ENCODE results near the gene TEDDM1. TPM values are rescaled to one million over a fixed set of nuclear protein-coding genes. Genes with fewer than 3 reads are reported as not detected.
A peak's percentile ranks its signal among the peaks of the same experiment; 100 is the strongest.
"Not testable (repeated sequence)": the region's sequence is repeated elsewhere in the genome, so short reads cannot be mapped to it uniquely, and the experiment has no call there.

The TEDDM1 gene, protein sequence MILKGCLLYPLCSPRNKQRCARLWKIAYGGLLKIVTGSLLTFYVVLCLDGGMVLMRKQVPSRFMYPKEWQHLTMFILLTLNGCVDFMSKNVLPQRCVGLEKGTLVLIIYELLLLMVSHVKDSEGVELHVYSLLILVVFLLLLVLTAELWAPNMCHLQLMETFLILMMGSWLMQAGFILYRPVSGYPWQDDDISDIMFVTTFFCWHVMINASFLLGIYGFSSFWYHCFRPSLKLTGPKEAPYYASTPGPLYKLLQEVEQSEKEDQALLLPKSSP
- not detected for total RNA-seq
- long read RNA-seq, donor 1 = 0 reads
- long read RNA-seq, donor 2 = 0 reads

DNA sequence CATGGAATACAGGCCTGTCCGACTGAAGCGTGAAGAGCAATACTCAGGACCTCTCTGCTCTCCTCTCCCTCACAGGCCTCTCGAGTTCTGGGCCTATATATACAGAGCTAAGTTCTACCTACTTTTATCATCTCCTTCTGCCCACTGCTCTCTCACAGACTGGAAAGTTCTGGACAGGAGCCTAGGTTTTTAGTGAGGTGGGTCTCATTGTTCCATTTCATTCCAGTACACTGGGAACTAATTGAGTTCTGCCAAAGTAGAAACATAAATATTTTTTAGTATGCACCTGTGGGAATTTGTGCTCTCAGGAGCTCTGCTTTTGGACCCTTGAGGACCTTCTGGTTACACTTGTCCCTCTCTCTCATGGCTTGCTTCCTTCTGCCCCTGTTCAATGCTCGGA, at the start of gene TEDDM1:
TSS of gene TEDDM1 (minus strand) at position 101 of the 400 bp plus-strand sequence. CDS start 182 bp downstream, outside the sequence.
- TF ChIP-seq, protein P1, sequence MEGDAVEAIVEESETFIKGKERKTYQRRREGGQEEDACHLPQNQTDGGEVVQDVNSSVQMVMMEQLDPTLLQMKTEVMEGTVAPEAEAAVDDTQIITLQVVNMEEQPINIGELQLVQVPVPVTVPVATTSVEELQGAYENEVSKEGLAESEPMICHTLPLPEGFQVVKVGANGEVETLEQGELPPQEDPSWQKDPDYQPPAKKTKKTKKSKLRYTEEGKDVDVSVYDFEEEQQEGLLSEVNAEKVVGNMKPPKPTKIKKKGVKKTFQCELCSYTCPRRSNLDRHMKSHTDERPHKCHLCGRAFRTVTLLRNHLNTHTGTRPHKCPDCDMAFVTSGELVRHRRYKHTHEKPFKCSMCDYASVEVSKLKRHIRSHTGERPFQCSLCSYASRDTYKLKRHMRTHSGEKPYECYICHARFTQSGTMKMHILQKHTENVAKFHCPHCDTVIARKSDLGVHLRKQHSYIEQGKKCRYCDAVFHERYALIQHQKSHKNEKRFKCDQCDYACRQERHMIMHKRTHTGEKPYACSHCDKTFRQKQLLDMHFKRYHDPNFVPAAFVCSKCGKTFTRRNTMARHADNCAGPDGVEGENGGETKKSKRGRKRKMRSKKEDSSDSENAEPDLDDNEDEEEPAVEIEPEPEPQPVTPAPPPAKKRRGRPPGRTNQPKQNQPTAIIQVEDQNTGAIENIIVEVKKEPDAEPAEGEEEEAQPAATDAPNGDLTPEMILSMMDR (IDR thresholded peaks at IDR 0.05) = no peak
- Histone ChIP-seq H3K9me3 (peaks cover 4% of the 10 kb centered on the region), H3K4me1 (ENCODE audit: low read depth) (peaks cover 2% of the 10 kb centered on the region), H3K36me3 (ENCODE audit: low read depth) (no peaks in the 10 kb centered on the region), H3K4me3 (no peak within 1 kb of the TSS)
- intact Hi-C loops (cut with DNase I, micrococcal nuclease) = no loop called here
- ATAC-seq (no peak), DNase-seq (no peak)

DNA sequence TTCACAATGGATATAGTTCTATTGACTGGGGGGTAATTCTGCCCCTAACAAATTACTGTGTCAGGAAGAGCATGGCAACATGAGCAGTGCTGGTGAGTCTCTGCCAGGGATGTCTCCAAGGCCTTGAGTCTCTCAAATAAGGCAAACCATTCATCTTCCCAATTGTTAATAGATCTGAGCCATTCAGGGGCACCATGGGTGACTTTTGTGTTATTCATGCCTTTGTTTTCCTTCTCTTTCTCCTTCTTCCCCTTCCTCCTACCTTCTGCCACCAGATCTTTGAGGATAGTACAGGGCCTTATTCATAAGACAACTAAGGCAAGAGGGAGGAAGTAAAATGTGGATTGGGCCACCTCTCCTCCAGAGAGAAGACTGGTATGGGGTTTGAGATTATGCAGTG, 49.6 kb upstream of the TEDDM1 start, which contains the start of gene RGSL1:
TSS of gene RGSL1 (plus strand) at position 60 of the 400 bp plus-strand sequence. CDS start at position 80, 20 bp downstream.
- ATAC-seq = no peak
- DNase-seq = no peak
- Histone ChIP-seq H3K36me3 (ENCODE audit: low read depth) (no peaks in the 10 kb centered on the region), H3K4me3 (no peak within 1 kb of the TSS), H3K9me3 (no peaks in the 10 kb centered on the region), H3K4me1 (ENCODE audit: low read depth) (no peaks in the 10 kb centered on the region)
- intact Hi-C loops (cut with DNase I, micrococcal nuclease) = no loop called here
- TF ChIP-seq, protein P1 (IDR thresholded peaks at IDR 0.05) = no peak

DNA sequence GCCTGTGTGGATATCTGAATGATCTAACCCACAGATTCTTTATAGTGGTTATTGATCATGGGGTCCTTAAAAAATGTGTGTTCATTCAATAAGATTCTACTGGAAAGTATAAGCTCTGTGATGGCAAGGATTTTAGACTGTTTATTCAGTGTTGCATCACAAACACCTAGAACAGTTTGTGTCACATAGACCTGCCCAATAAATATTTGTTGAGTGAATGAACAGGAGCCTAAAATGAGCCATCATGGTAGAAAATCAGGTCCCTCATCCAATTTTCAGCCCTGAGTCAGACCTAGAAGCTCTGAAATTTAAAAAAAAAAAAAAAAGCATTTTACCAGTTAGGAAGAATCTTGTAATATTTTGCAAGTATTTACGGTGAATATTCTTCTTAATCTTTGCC, 47.2 kb upstream of the TEDDM1 start:
- no peaks in the 10 kb centered on the region for H3K4me1 ChIP-seq (ENCODE audit: low read depth)
- H3K4me3 ChIP-seq = no peak overlapping the region
- no peaks in the 10 kb centered on the region for H3K9me3 ChIP-seq
- intact Hi-C loops (cut with DNase I, micrococcal nuclease) = loop anchor here in 1 of 2 donors (5.0 kb wide), 1 partner anchor 150 kb away; no protein-coding TSS in a partner anchor
- no peaks in the 10 kb centered on the region for H3K36me3 ChIP-seq (ENCODE audit: low read depth)
- DNase-seq (no peak), ATAC-seq (no peak)
- TF ChIP-seq, protein P1 (IDR thresholded peaks at IDR 0.05) = no peak

DNA sequence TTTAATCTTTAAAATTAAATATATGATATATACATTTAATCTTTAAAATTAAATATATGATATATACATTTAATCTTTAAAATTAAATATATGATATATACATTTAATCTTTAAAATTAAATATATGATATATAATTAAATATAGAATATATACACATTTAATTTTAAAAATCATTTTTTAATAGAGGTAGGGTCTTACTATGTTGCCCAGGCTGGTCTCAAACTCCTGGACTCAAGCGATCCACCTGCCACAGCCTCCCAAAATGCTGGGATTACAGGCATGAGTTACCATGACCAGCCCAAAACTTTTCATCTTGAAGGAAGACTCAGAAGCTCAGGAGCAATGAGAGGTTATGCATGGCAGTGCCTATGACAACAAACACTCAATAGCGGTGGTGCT, 46.7 kb upstream of the TEDDM1 start:
- not testable (repeated sequence) for H3K4me1 ChIP-seq (ENCODE audit: low read depth); H3K36me3 ChIP-seq (ENCODE audit: low read depth); ATAC-seq; DNase-seq; H3K9me3 ChIP-seq; H3K4me3 ChIP-seq
- intact Hi-C loops (cut with DNase I, micrococcal nuclease) = loop anchor here in 1 of 2 donors (5.0 kb wide), 1 partner anchor 150 kb away; no protein-coding TSS in a partner anchor

DNA sequence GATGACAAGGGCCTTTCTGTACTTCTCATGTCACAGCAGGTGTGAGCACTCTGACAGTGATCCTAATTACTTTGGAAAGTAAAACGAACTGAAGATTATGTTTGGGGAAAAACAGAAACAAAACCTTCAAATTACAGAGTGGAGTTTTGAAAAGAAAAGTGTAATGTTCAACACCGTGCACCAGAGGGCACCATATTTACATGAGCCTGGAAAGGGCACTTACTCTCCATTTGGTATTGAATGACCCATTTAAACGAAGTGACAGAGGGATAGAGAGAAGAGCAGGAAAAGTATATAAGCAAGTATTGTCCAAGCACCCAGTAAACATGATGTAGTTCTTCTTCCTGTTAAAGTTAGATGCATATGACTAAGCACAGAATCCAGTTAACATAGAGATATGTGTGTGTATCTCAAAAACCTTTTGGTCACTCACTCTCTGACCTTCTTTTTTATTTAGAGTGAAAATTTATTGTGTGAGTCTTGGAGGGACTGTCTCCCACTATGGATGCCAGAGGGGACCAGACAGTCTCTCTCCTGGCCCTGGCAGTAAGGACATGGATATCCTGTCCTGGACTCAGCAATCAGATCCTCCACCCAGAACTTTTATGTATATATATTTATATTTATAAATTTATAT, 45.7 kb upstream of the TEDDM1 start:
- DNase-seq (peak in 1 of 3 donors; percentile 62), ATAC-seq (peak; percentile 84)
- H3K4me3 ChIP-seq = no peak overlapping the region
- TF ChIP-seq, protein P1 (IDR thresholded peaks at IDR 0.05) = peak; percentile 37
- no peaks in the 10 kb centered on the region for H3K36me3 ChIP-seq (ENCODE audit: low read depth)
- no peaks in the 10 kb centered on the region for H3K4me1 ChIP-seq (ENCODE audit: low read depth)
- intact Hi-C loops (cut with DNase I, micrococcal nuclease) = loop anchor here in 1 of 2 donors (5.0 kb wide), 1 partner anchor 151 kb away; no protein-coding TSS in a partner anchor
- no peaks in the 10 kb centered on the region for H3K9me3 ChIP-seq

DNA sequence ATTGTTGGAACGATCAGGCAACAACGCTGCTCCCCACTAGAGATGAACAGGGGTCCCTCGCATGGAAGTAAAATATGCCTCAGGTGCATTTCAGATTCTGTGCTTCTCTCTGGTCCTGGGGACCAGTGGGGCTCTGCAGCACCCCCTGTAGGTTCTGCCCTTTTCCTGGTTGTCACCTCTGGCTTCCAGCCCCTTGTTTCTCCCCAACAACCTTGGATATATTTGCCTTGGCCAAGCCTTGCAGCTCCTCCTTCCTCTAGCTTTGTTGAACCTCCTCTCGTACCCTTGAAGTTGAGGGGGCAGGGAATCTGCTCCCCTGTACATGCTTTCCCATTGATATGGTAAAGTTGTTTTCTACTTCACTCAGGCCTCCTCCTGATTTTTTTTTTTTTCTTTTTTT, 44.0 kb upstream of the TEDDM1 start:
- no peak for ATAC-seq
- Histone ChIP-seq H3K36me3 (ENCODE audit: low read depth) (no peaks in the 10 kb centered on the region), H3K9me3 (no peaks in the 10 kb centered on the region), H3K4me1 (ENCODE audit: low read depth) (no peaks in the 10 kb centered on the region), H3K4me3 (no peak overlapping the region)
- intact Hi-C loops (cut with DNase I, micrococcal nuclease) = no loop called here
- TF ChIP-seq, protein P1 (IDR thresholded peaks at IDR 0.05) = no peak
- peak in 1 of 3 donors; percentile 4 for DNase-seq
